NCI-H1694 (cell line): ENCODE measurements around the gene EPHA3.
"Not testable (repeated sequence)": the region's sequence is repeated elsewhere in the genome, so short reads cannot be mapped to it uniquely, and the experiment has no call there.

Experiments used
- DNase-seq: peaks from one replicate; lab custom pipeline; 2025; lab: John Stamatoyannopoulos, UW

EPHA3 gene

GRCh38 chr3:89287902-89288508, 180.6 kb downstream of the EPHA3 start:
- DNase-seq, result no peak

- DNase-seq, result no peak
Measured at GRCh38 chr3:89289574-89290190, 182.3 kb downstream of the EPHA3 start.

DNA sequence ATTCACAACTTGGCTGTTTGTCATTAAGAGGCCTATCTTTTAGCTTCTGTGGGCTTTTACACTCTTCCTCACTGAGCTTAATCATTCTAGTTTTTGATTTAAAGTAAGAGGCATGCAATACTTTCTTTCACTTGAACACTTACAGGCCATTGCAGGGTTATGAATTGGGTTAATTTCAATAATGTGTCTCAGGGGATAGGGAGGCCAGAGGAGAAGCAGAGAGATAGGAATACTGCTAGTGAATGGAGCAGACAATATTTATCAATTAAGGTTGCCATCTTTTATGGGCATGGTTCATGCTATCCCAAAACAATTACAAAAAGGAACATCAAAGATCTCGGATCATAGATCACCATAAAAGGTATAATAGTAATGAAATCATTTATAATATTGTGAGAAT, 189.8 kb downstream of the EPHA3 start:
- no peak for DNase-seq

DNA sequence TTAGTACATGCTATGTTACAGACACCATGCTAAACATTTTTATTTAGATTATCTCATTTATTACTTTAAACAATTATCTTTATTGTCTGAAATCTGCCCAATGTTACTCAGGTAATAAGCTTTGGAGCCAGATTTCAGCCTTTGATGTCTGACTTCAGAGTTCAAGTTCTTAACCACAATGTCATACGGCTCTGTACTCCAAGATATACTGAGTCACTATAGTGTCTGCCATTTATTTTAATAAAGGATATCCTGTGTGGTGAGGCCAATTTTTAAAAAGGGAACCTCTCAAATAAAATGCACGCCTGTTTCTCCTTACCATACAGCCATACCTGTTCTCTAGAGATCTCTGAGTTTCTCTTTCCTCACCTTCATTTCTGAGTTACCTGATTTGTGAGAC, 193.1 kb downstream of the EPHA3 start:
- DNase-seq, result no peak

GRCh38 chr3:89300981-89301380, 193.6 kb downstream of the EPHA3 start:
- no peak for DNase-seq

DNA sequence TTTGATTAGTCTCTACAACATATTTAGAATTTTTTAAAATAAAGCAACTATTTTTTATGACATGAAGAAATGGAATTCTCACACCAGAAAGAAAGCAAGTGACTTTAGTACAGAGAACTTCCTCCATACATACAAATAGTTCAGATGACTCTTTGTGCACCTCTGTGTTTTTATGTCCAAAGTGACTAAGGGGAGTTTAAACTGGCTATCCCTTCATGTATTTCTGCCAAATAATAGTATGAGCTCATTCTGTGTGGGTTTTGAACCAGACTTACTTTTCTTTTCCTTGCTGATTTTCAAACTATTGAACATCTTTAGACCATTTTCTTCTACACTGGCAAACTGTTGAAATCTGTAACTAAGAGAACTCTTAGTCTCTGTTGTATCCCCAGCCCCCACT, 196.3 kb downstream of the EPHA3 start:
- DNase-seq, result no peak

DNA sequence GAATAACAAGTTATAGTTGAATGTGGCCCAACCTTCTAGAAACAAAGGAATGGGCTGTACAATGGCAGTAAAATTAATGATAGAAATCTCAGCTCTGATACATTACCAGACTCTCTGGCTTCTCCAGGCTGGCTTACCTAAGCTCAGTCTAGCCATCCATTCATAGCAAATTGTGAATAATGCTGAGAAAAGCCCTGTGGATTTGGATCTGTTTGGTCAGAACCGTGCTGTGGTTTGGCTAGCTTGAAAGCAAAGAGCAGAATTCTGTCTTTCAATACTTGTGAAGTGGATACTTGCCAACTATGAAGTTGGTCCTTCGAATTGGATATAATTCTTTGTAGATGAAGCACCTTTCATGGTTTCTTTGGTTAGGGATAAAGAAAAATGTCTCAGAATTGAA, 199.1 kb downstream of the EPHA3 start:
- no peak for DNase-seq

DNA sequence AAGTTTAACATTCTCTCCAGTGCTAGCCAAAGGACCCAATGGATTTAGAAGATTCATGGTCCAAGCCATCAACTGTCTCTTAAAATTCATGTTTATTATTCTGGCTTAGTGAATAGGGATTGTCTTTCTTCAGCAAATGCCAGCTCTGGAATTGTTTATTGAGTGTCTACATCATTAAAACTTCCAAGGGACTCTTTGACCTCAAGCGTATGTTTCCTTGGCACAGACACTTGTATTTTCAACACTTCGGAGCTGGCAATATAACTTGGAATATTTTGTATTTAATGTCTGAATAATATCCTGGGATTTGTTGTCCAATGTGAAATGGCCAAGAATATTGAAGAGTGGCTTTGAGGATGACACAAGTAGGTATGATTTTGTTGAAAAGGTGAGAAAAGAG, 204.2 kb downstream of the EPHA3 start:
- DNase-seq, result no peak

GRCh38 chr3:89312141-89312540, 204.7 kb downstream of the EPHA3 start:
- DNase-seq, result no peak

GRCh38 chr3:89314454-89315098, 207.2 kb downstream of the EPHA3 start:
- no peak for DNase-seq

DNA sequence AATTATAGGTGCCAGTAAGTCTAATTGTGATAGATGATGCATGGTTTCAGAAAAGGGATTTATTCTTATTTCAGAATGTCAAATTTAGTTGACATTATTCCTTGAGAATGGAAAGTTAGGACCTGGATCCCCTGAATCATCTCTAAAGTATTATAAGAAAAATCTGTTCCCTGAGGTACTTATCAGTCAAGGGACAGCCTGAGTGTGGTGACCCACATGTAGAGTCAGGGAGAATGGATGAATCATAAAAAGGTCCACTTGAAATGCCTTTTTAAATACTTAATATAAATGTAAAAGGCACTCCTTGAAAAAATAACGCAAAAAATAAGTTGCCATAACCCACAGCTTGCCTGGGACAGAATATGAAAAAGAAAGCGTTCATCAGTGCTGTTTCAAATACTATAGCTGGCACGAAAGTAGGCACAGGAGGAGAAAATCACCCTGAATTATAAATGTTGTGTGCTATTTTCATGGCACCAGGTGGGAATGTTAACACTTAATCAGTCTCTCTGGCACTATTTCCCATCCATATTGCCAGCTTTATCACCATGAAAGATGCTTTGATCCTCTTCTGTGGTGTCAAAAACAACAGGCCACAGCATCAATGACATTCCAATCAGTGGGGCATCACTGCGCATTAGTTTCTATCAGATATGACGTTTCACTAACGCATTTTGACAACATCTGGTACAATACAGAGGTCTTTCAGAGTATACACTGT, 208.5 kb downstream of the EPHA3 start:
- no peak for DNase-seq

GRCh38 chr3:89320186-89320585, 212.8 kb downstream of the EPHA3 start:
- no peak for DNase-seq

- no peak for DNase-seq
Measured at GRCh38 chr3:89326997-89327396, 219.6 kb downstream of the EPHA3 start.

DNA sequence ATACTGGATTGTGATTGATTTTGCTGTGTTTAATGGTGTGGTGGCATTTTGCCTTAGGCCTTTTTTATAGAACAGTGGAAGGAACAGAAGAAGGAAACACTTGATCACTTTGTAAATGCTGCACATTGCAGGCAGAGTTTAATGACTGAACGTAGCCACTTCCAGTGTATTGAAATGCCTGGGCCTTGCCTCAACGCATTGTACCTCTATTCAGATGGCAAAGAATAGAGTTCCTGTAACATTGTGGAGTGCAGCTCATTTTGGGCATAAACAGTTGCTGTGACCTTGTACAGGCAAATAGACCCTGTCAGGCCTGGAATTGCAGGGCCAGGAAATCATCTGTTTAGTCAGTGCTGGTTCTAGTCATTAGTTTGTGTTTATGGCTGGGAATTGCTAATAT, 225.0 kb downstream of the EPHA3 start:
- no peak for DNase-seq

DNA sequence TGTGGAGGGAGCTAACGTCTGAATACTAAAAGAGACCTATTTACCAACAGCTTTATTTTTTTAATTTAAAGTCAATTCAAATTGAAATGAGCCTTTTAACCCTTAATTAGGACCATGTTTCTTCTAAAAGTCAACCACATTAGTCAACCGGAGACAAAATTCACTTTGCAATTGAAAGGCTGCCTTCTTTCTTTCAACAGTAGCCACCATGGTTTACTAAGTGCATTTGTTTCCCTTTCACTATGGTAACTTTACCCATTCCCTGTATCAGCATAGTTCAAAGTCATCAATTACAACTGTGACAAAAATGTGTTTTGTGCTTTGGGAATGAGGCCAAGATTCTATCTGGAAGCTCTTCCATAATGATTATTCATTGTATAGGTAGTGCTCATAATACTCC, 225.4 kb downstream of the EPHA3 start:
- no peak for DNase-seq

- no peak for DNase-seq
Measured at GRCh38 chr3:89335693-89336092, 228.3 kb downstream of the EPHA3 start.

DNA sequence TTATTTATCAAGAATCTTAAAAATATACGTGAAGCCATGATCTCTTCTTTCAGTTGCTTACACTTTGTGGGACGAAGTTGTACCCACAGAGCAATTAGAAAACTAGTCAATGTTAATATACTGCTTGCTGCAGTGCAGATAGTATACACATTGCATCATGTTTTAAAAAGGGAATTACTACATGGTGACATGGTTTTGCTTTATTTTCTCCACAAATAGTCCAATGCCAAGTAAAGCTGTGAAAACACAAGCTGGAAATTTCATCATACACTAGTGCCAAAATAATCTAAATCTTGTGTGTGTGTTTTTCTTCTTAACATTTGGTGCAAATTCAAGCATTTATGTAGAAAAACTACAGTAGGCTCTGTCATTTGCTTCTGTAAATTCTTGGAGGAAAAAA, 233.0 kb downstream of the EPHA3 start:
- no peak for DNase-seq

- DNase-seq, result no peak
Measured at GRCh38 chr3:89344076-89344475, 236.7 kb downstream of the EPHA3 start.

- DNase-seq, result not testable (repeated sequence)
Measured at GRCh38 chr3:89350935-89351334, 243.5 kb downstream of the EPHA3 start.

DNA sequence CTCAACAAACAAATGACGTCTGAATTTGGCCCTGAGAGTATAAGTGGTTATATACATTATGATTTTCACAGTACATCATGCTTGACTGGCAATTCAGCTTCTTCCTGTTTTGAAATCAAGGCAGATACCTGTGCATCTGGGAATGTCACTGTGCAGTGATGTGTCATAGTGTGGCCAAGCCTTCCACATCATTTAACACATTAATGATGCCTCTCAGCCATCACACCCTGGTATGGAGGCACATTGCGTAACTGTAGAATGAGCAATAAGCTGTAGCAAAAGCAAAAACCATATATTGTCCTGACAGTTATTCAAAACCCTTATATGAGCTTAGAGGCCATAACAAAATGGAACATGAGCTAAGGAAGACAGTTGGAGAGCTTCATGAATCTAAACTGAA, 246.0 kb downstream of the EPHA3 start:
- no peak for DNase-seq

- no peak for DNase-seq
Measured at GRCh38 chr3:89358281-89358680, 250.9 kb downstream of the EPHA3 start.

- no peak for DNase-seq
Measured at GRCh38 chr3:89360156-89360555, 252.7 kb downstream of the EPHA3 start.

GRCh38 chr3:89362496-89362895, 255.1 kb downstream of the EPHA3 start:
- no peak for DNase-seq
